CD14-positive monocyte (primary cell): ENCODE measurements around the gene TRIM40. TPM values are rescaled to one million over a fixed set of nuclear protein-coding genes. Genes with fewer than 3 reads are reported as not detected.

Experiments
- DNase-seq, 3 donors: peaks; one replicate each; pipeline ENCODE4 v3.0.0-alpha.2; 2011 to 2022
- H2AFZ ChIP-seq: 2 replicates; pipeline ENCODE4 v1.6.0; 2012; ENCODE audit warnings: mild to moderate bottlenecking, low read depth, low read length, inconsistent platforms; ENCODE audit not compliant: insufficient read depth, poor library complexity, severe bottlenecking
- H3K27ac ChIP-seq, 2 donors: 1 replicate in 1 of 2; 2 replicates in 1 of 2; pipeline ENCODE4 v1.5.1; 2012 to 2013; ENCODE audit warnings: low read length in 2 of 2, control low read depth in 1 of 2, inconsistent platforms in 1 of 2, low read depth in 1 of 2, mild to moderate bottlenecking in 1 of 2
- H3K27me3 ChIP-seq, 2 donors: one replicate each; pipeline versions ENCODE4 v1.6.0 to v1.6.1; 2011 to 2013; ENCODE audit warnings: low read length in 2 of 2; ENCODE audit not compliant: control insufficient read depth in 2 of 2, insufficient read depth in 2 of 2
- H3K36me3 ChIP-seq, 2 donors: replicated peaks in 1 of 2; 1 replicate in 1 of 2; 2 replicates in 1 of 2; pipeline versions ENCODE4 v1.5.1 to v1.6.1; 2012 to 2013; ENCODE audit warnings: low read length in 2 of 2, control low read depth in 1 of 2, inconsistent platforms in 1 of 2, mild to moderate bottlenecking in 1 of 2; ENCODE audit not compliant: insufficient read depth in 2 of 2, control insufficient read depth in 1 of 2
- H3K4me1 ChIP-seq, 2 donors: 1 replicate in 1 of 2; 2 replicates in 1 of 2; pipeline versions ENCODE4 v1.5.1 to v1.6.1; 2012 to 2013; ENCODE audit warnings: low read length in 2 of 2, control low read depth in 1 of 2, inconsistent platforms in 1 of 2, mild to moderate bottlenecking in 1 of 2, moderate library complexity in 1 of 2; ENCODE audit not compliant: insufficient read depth in 2 of 2, control insufficient read depth in 1 of 2
- H3K4me2 ChIP-seq: replicated peaks from 2 replicates; pipeline ENCODE3; 2012; ENCODE audit warnings: low read length, moderate library complexity, mild to moderate bottlenecking; ENCODE audit not compliant: poor library complexity, severe bottlenecking; ENCODE audit errors: extremely low read depth
- H3K4me3 ChIP-seq, 3 experiments: fragments of 200-600 bp in 1 of 3; sonication (generic) in 1 of 3; replicated peaks in 1 of 3; 1 replicate in 2 of 3; 2 replicates in 1 of 3; pipeline ENCODE4 v1.5.1; 2011 to 2013; ENCODE audit warnings: low read length in 3 of 3, mild to moderate bottlenecking in 3 of 3, control low read depth in 2 of 3, low read depth in 2 of 3, inconsistent platforms in 1 of 3, moderate library complexity in 1 of 3
- H3K79me2 ChIP-seq: 2 replicates; pipeline ENCODE4 v1.6.0; 2012; ENCODE audit warnings: mild to moderate bottlenecking, control low read depth, inconsistent platforms, low read length, moderate library complexity; ENCODE audit not compliant: insufficient read depth
- H3K9ac ChIP-seq: 2 replicates; pipeline ENCODE4 v1.6.0; 2017; ENCODE audit warnings: low read length, mild to moderate bottlenecking; ENCODE audit not compliant: insufficient read depth, poor library complexity, severe bottlenecking
- H3K9me3 ChIP-seq, 2 donors: replicated peaks in 1 of 2; 1 replicate in 1 of 2; 2 replicates in 1 of 2; pipeline versions ENCODE4 v1.5.1 to v1.6.1; 2012 to 2013; ENCODE audit warnings: low read length in 2 of 2, control low read depth in 1 of 2; ENCODE audit not compliant: control insufficient read depth in 1 of 2, insufficient read depth in 1 of 2
- H4K20me1 ChIP-seq: 2 replicates; pipeline ENCODE4 v1.6.0; 2012; ENCODE audit warnings: mild to moderate bottlenecking, low read length, control low read depth, moderate library complexity; ENCODE audit not compliant: insufficient read depth
- H3K27ac Mint-ChIP-seq, 7 donors: one replicate each; pipeline ENCODE4 v1.8.0; 2020; ENCODE audit warnings: mild to moderate bottlenecking in 7 of 7, mixed read lengths in 7 of 7, moderate library complexity in 6 of 7, inconsistent platforms in 2 of 7
- H3K27me3 Mint-ChIP-seq, 3 donors: one replicate each; pipeline ENCODE4 v1.8.0; 2021 to 2022; ENCODE audit warnings: low read depth in 3 of 3, mild to moderate bottlenecking in 3 of 3, mixed read lengths in 3 of 3, moderate library complexity in 3 of 3, inconsistent platforms in 1 of 3
- H3K36me3 Mint-ChIP-seq, 2 donors: one replicate each; pipeline ENCODE4 v1.8.0; 2020; ENCODE audit warnings: mixed read lengths in 2 of 2, inconsistent platforms in 1 of 2, mild to moderate bottlenecking in 1 of 2
- H3K4me1 Mint-ChIP-seq: one replicate; pipeline ENCODE4 v1.8.0; 2020; ENCODE audit warnings: mild to moderate bottlenecking, mixed read lengths
- H3K4me3 Mint-ChIP-seq, 2 donors: one replicate each; pipeline ENCODE4 v1.8.0; 2020; ENCODE audit warnings: mild to moderate bottlenecking in 2 of 2, mixed read lengths in 2 of 2, moderate library complexity in 1 of 2
- H3K9me3 Mint-ChIP-seq, 7 donors: one replicate each; pipeline ENCODE4 v1.8.0; 2020 to 2022; ENCODE audit warnings: mixed read lengths in 7 of 7, mild to moderate bottlenecking in 6 of 7, moderate library complexity in 6 of 7, inconsistent platforms in 2 of 7
- CTCF ChIP-seq: fragments of 200-600 bp; IDR thresholded peaks from one replicate; pipeline ENCODE4 v1.8.0; 2022; ENCODE audit warnings: antibody characterized with exemption, mild to moderate bottlenecking
- WGBS: methylation state at CpG from one replicate; pipeline ENCODE4 v1.1.5; 2013; ENCODE audit warnings: missing lambda C conversion rate; ENCODE audit not compliant: insufficient coverage; 5-methylcytosine and 5-hydroxymethylcytosine counted together
- intact Hi-C, 2 donors: fragments of 100-400 bp; cut with micrococcal nuclease; formaldehyde crosslinking; loops; one replicate each; pipeline versions ENCODE4 v1.15.0 to v1.15.1; 2023
- polyA plus RNA-seq, 3 donors: library from polyadenylated mRNA; depleted of rRNA in 1 of 3; unstranded in 2 of 3; stranded (reverse) in 1 of 3; fragments of 300-500 nt in 2 of 3; fragments of >200 nt in 1 of 3; fragmentation: Illumina TruSeq in 2 of 3; gene quantifications; 1 replicate in 2 of 3; 2 replicates in 1 of 3; pipeline ENCODE4 v1.2.3, GENCODE V29; 2012 to 2021
- small RNA-seq: library from RNA; depleted of rRNA; stranded (forward); fragments of <200 nt; gene quantifications from one replicate; pipeline ENCODE3, GENCODE V24; 2012; ENCODE audit warnings: low read depth; ENCODE audit not compliant: insufficient read length

TRIM40 gene
- polyA plus RNA-seq, 3 donors: not detected

DNA sequence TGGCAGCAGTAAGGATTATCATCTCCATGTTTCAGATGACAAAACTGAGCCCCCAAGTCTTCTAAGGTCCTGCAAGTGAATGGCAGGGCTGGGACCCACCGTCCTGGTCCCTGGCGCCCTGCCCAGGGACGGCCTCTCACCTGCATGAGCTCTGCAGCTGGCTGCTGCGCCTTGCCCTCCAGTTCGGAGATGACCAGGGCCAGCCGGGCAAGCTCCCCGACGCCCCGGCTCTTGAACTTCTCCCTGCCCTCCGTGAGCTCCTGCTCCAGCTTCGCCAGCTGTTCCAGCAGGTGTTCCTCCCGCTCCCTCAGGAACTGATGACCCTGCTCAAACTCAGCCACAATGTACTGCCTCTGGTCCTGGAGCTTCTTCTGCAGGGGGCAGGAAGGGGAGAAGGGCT is 60.4 kb downstream of the TRIM40 start:
- Histone ChIP-seq H3K9ac (no peak overlapping the region), H4K20me1 (peaks cover 72% of the 10 kb centered on the region), H3K27me3 (no peaks in the 10 kb centered on the region), H3K36me3 (peaks cover 61 to 86% of the 10 kb centered on the region in 2 donors), H3K4me2 (no peak overlapping the region), H3K79me2 (peaks cover 35% of the 10 kb centered on the region), H2AFZ (no peak overlapping the region), H3K4me3 (no peak overlapping the region), H3K27ac (no peak overlapping the region), H3K9me3 (no peaks in the 10 kb centered on the region), H3K4me1 (peaks cover 13 to 16% of the 10 kb centered on the region in 2 donors)
- Mint-ChIP-seq H3K4me3 (no peak overlapping the region), H3K36me3 (peaks cover 67 to 91% of the 10 kb centered on the region in 2 donors), H3K27me3 (peaks cover 0 to 2% (median 0%) of the 10 kb centered on the region in 3 donors), H3K27ac (peak overlapping the region in 1 of 7 donors; percentile 57), H3K9me3 (peaks cover 0 to 3% (median 0%) of the 10 kb centered on the region in 7 donors), H3K4me1 (peaks cover 19% of the 10 kb centered on the region)
- TF ChIP-seq CTCF: no peak
- WGBS: 94% methylated on average over 11 of the region's 12 CpGs
- DNase-seq: no peak
- intact Hi-C loops: no loop called here

Small RNA genes within 50 kb of the gene (small RNA-seq; reads per million reads assigned to genes)
- not detected for gene RF00554

Other genes with a start within 250 kb of the TRIM40 start
- gene HLA-A, start 193.6 kb upstream of the TRIM40 start, polyA plus RNA-seq: 1,000 to 10,000 TPM; 1,518 to 2,788 (median 1,574) TPM
- 10 to 100 TPM; 36.2 to 62.4 (median 45.0) TPM for gene POLR1H, start 74.9 kb upstream of the TRIM40 start, polyA plus RNA-seq
- gene PPP1R11, start 68.9 kb upstream of the TRIM40 start, polyA plus RNA-seq: 100 to 1,000 TPM in 1 of 3 donors, 10 to 100 TPM in 2; 49.3 to 107 (median 67.7) TPM
- under 1 TPM in 1 of 3 donors, not detected in 2; 0.04 TPM for gene RNF39, start 60.4 kb upstream of the TRIM40 start, polyA plus RNA-seq
- not detected for gene TRIM31, start 23.1 kb upstream of the TRIM40 start, polyA plus RNA-seq
- not detected for gene TRIM10, start 25.1 kb downstream of the TRIM40 start, polyA plus RNA-seq
- gene TRIM15, start 27.4 kb downstream of the TRIM40 start, polyA plus RNA-seq: not detected
- gene TRIM26, start 77.3 kb downstream of the TRIM40 start, polyA plus RNA-seq: 10 to 100 TPM; 16.4 to 26.4 (median 26.0) TPM
- gene TRIM39, start 190.8 kb downstream of the TRIM40 start, polyA plus RNA-seq: 10 to 100 TPM in 1 of 3 donors, 1 to 10 TPM in 2; 3.5 to 16.3 (median 3.6) TPM
- 10 to 100 TPM; 59.2 to 63.6 (median 59.5) TPM for gene RPP21, start 209.0 kb downstream of the TRIM40 start, polyA plus RNA-seq